Prostate gland (tissue), 2 donors: ENCODE measurements around the gene ABHD16B. TPM values are rescaled to one million over a fixed set of nuclear protein-coding genes. Genes with fewer than 3 reads are reported as not detected.

ENCODE experiments used
- DNase-seq: peaks from one replicate; pipeline ENCODE4 v3.0.0-alpha.2; 2019; ENCODE audit warnings: low spot score
- H3K27ac ChIP-seq, 2 donors: fragments of 200-600 bp; sonication (generic); 2 replicates each; pipeline ENCODE4 v1.5.1; 2017 to 2019
- H3K27me3 ChIP-seq: fragments of 200-600 bp; sonication (generic); replicated peaks from 2 replicates; pipeline ENCODE4 v1.5.1; 2019; ENCODE audit not compliant: insufficient read depth
- H3K36me3 ChIP-seq, 2 donors: fragments of 200-600 bp; sonication (generic); 1 replicate in 1 of 2; 2 replicates in 1 of 2; pipeline versions ENCODE4 v1.5.1 to v1.8.1; 2017 to 2019
- H3K4me1 ChIP-seq: fragments of 200-600 bp; sonication (generic); replicated peaks from 2 replicates; pipeline ENCODE4 v1.5.1; 2019
- H3K4me3 ChIP-seq, 2 donors: fragments of 200-600 bp; sonication (generic); 2 replicates each; pipeline ENCODE4 v1.5.1; 2017 to 2019
- H3K9me3 ChIP-seq: fragments of 200-600 bp; sonication (generic); 2 replicates; pipeline ENCODE4 v1.5.1; 2017
- CTCF ChIP-seq, 4 experiments: fragments of 200-600 bp in 2 of 4; fragments of 450-650 bp in 2 of 4; sonication (generic) in 2 of 4; IDR thresholded peaks; 1 replicate in 3 of 4; 2 replicates in 1 of 4; pipeline ENCODE4 v1.5.1; 2016 to 2019; ENCODE audit warnings: antibody characterized with exemption in 4 of 4, mild to moderate bottlenecking in 2 of 4, moderate library complexity in 2 of 4
- POLR2A ChIP-seq: fragments of 450-650 bp; IDR thresholded peaks from one replicate; pipeline ENCODE4 v1.6.1; 2016; ENCODE audit warnings: antibody characterized with exemption, mild to moderate bottlenecking
- POLR2AphosphoS5 ChIP-seq: sonication (generic); formaldehyde crosslinking; IDR thresholded peaks from one replicate; pipeline ENCODE4 v1.6.1; 2017; ENCODE audit warnings: antibody characterized with exemption
- WGBS: methylation state at CpG from one replicate; pipeline ENCODE4 v1.1.5; 2018; 5-methylcytosine and 5-hydroxymethylcytosine counted together
- intact Hi-C: fragments of 100-400 bp; cut with DNase I; formaldehyde crosslinking; loops from one replicate; pipeline ENCODE4 v1.14.2; 2022
- total RNA-seq, 2 donors: library from RNA; depleted of rRNA; stranded (reverse); fragments of >200 nt; gene quantifications; one replicate each; pipeline ENCODE4 v1.1.0, GENCODE V29; 2016

The ABHD16B gene
- total RNA-seq, 2 donors from 2014 or later, result 1.6 TPM; not detected in 1

- H3K27ac ChIP-seq, result no peak overlapping the region
- no peaks in the 10 kb centered on the region for H3K36me3 ChIP-seq
- 92% methylated on average over 8 of the region's 8 CpGs for WGBS
- no peaks in the 10 kb centered on the region for H3K27me3 ChIP-seq
- intact Hi-C loops, result no loop called here
- H3K9me3 ChIP-seq, result no peaks in the 10 kb centered on the region
- H3K4me3 ChIP-seq, result no peak overlapping the region
- DNase-seq, result no peak
- no peak for TF ChIP-seq POLR2AphosphoS5
- TF ChIP-seq CTCF (IDR thresholded peaks at IDR 0.05), result no peak
- no peak for TF ChIP-seq POLR2A
- no peaks in the 10 kb centered on the region for H3K4me1 ChIP-seq
These were observed 39.5 kb upstream of the ABHD16B start for GRCh38 chr20:63821811-63822210.

- intact Hi-C loops, result no loop called here
- no peak for DNase-seq
- H3K27ac ChIP-seq, result no peak overlapping the region
- no peaks in the 10 kb centered on the region for H3K9me3 ChIP-seq
- no peak for TF ChIP-seq POLR2A
- no peak for TF ChIP-seq POLR2AphosphoS5
- no peak for TF ChIP-seq CTCF (IDR thresholded peaks at IDR 0.05)
- no peaks in the 10 kb centered on the region for H3K4me1 ChIP-seq
- no peaks in the 10 kb centered on the region for H3K27me3 ChIP-seq
- no peaks in the 10 kb centered on the region for H3K36me3 ChIP-seq
- 81% methylated on average over 14 of the region's 15 CpGs for WGBS
- H3K4me3 ChIP-seq, result no peak overlapping the region
These were observed 39.0 kb upstream of the ABHD16B start for GRCh38 chr20:63822276-63822696.

GRCh38 chr20:63823691-63824311 is 37.5 kb upstream of the ABHD16B start:
- no peak overlapping the region for H3K4me3 ChIP-seq
- no peaks in the 10 kb centered on the region for H3K36me3 ChIP-seq
- no peak for DNase-seq
- H3K27ac ChIP-seq, result no peak overlapping the region
- 55% methylated on average over 12 of the region's 12 CpGs for WGBS
- no peaks in the 10 kb centered on the region for H3K9me3 ChIP-seq
- TF ChIP-seq POLR2A (no peak), CTCF (IDR thresholded peaks at IDR 0.05) (no peak), POLR2AphosphoS5 (no peak)
- H3K27me3 ChIP-seq, result no peaks in the 10 kb centered on the region
- H3K4me1 ChIP-seq, result no peaks in the 10 kb centered on the region
- intact Hi-C loops, result no loop called here

GRCh38 chr20:63825331-63826118 is 35.8 kb upstream of the ABHD16B start:
- DNase-seq, result no peak

More at GRCh38 chr20:63825331-63826118, 35.8 kb upstream of the ABHD16B start:
- no peaks in the 10 kb centered on the region for H3K4me1 ChIP-seq
- intact Hi-C loops, result loop anchor here (5.0 kb wide), 1 partner anchor 37 kb away; the partner anchor contains the start of gene ABHD16B
- H3K27ac ChIP-seq, result no peak overlapping the region
- WGBS, result 84% methylated on average over 25 of the region's 25 CpGs
- no peaks in the 10 kb centered on the region for H3K27me3 ChIP-seq
- no peak for TF ChIP-seq POLR2A
- no peak for TF ChIP-seq POLR2AphosphoS5
- TF ChIP-seq CTCF (IDR thresholded peaks at IDR 0.05), result no peak
- no peaks in the 10 kb centered on the region for H3K9me3 ChIP-seq
- H3K36me3 ChIP-seq, result no peaks in the 10 kb centered on the region
- H3K4me3 ChIP-seq, result no peak overlapping the region
